RWPE2 (cell line): ENCODE results near the gene TICAM2.
A peak's percentile ranks its signal among the peaks of the same experiment; 100 is the strongest.

Experiments used
- ATAC-seq: fragments of 200-7000 bp; cut with Tn5 transposase; 3 replicates; pipeline ENCODE4 v1.9.1; 2021; ENCODE audit warnings: low read depth
- DNase-seq: peaks from one replicate; pipeline ENCODE4 v3.0.0-alpha.2; 2020; ENCODE audit warnings: low spot score
- H3K27ac ChIP-seq: fragments of 450-650 bp; 2 replicates; pipeline ENCODE4 v1.5.1; 2017; ENCODE audit warnings: mild to moderate bottlenecking; ENCODE audit not compliant: poor library complexity, severe bottlenecking
- H3K27me3 ChIP-seq: fragments of 250-450 bp; sonication (Bioruptor Pico); 2 replicates; pipeline ENCODE4 v1.5.1; 2021; ENCODE audit warnings: mild to moderate bottlenecking, moderate library complexity; ENCODE audit not compliant: insufficient read depth, poor library complexity, severe bottlenecking
- H3K36me3 ChIP-seq: fragments of 250-450 bp; sonication (Bioruptor Pico); 2 replicates; pipeline ENCODE4 v1.5.1; 2020; ENCODE audit warnings: low read depth, mild to moderate bottlenecking, moderate library complexity
- H3K4me1 ChIP-seq: fragments of 250-450 bp; sonication (Bioruptor Pico); 2 replicates; pipeline ENCODE4 v1.5.1; 2021; ENCODE audit warnings: mild to moderate bottlenecking, moderate library complexity; ENCODE audit not compliant: insufficient read depth, poor library complexity, severe bottlenecking
- H3K4me3 ChIP-seq: fragments of 250-450 bp; sonication (Bioruptor Pico); 2 replicates; pipeline ENCODE4 v1.5.1; 2021; ENCODE audit warnings: mild to moderate bottlenecking, moderate library complexity; ENCODE audit not compliant: severe bottlenecking
- H3K9me3 ChIP-seq: fragments of 250-450 bp; sonication (Bioruptor Pico); 2 replicates; pipeline ENCODE4 v1.5.1; 2021; ENCODE audit warnings: mild to moderate bottlenecking, moderate library complexity; ENCODE audit not compliant: severe bottlenecking
- CTCF ChIP-seq: fragments of 450-650 bp; IDR thresholded peaks from one replicate; pipeline ENCODE4 v1.5.1; 2017; ENCODE audit warnings: mild to moderate bottlenecking, moderate library complexity; ENCODE audit not compliant: poor library complexity, severe bottlenecking

Gene TICAM2

GRCh38 chr5:115573133-115573532, 29.1 kb downstream of the TICAM2 start:
- H3K4me3 ChIP-seq = no peak overlapping the region
- TF ChIP-seq CTCF = no peak
- ATAC-seq (peak; percentile 59; the same call in 2 of the 3 replicates), DNase-seq (no peak)
- peaks cover 17% of the 10 kb centered on the region for H3K4me1 ChIP-seq
- H3K27ac ChIP-seq = no peak overlapping the region
- H3K27me3 ChIP-seq = no peaks in the 10 kb centered on the region
- H3K9me3 ChIP-seq = no peaks in the 10 kb centered on the region
- H3K36me3 ChIP-seq = no peaks in the 10 kb centered on the region

- H3K36me3 ChIP-seq = no peaks in the 10 kb centered on the region
- no peak for ATAC-seq
- no peak for TF ChIP-seq CTCF
- no peaks in the 10 kb centered on the region for H3K27me3 ChIP-seq
- no peak overlapping the region for H3K27ac ChIP-seq
- no peak for DNase-seq
- no peak overlapping the region for H3K4me3 ChIP-seq
- no peaks in the 10 kb centered on the region for H3K9me3 ChIP-seq
- H3K4me1 ChIP-seq = peaks cover 14% of the 10 kb centered on the region
Measured at GRCh38 chr5:115571441-115571878, 30.8 kb downstream of the TICAM2 start.

DNA sequence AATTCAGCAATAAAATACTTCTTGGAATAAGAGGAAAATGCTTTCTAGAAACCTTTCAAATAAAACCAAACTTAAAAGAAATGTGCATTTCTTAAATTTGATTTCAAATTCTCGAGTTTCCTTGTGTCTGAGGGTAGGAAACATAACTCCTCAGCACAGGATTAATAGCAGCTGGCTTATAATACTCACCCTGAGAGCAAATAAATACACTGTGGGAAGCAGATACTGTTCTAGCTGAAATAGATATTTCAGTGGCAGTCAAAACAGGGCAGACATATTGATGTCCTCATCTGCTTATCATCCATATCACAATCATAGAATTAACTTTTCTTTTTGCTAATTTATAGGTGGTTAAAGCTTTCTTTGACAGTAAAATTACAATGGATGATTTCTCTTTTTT, 33.6 kb downstream of the TICAM2 start:
- ATAC-seq (no peak), DNase-seq (no peak)
- no peaks in the 10 kb centered on the region for H3K9me3 ChIP-seq
- no peaks in the 10 kb centered on the region for H3K4me1 ChIP-seq
- no peak overlapping the region for H3K27ac ChIP-seq
- no peak overlapping the region for H3K4me3 ChIP-seq
- TF ChIP-seq CTCF = no peak
- no peaks in the 10 kb centered on the region for H3K27me3 ChIP-seq
- no peaks in the 10 kb centered on the region for H3K36me3 ChIP-seq

DNA sequence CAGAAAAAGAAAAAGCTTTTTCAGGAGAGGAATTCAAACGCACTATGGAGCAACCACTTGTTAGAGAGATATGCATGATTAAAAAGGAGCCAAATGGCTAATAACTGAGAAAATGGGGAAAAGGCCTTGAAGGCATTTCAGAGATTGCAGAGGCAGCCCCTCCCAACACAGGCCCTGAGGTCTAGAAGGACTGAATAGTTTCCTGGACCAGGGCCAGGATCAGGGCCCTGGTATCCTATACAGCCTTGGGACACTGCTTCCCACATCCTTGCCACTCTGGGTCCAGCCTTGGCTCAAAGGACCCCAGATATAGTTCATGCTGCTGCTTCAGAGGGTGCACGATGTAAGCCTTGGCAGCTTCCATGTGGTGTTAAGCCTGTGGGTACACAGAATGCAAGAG, 37.0 kb downstream of the TICAM2 start:
- Histone ChIP-seq H3K36me3 (no peaks in the 10 kb centered on the region), H3K4me3 (no peak overlapping the region), H3K4me1 (no peaks in the 10 kb centered on the region), H3K27ac (no peak overlapping the region), H3K27me3 (no peaks in the 10 kb centered on the region), H3K9me3 (no peaks in the 10 kb centered on the region)
- DNase-seq (no peak), ATAC-seq (peak; percentile 33; the same call in 1 of the 3 replicates)
- no peak for TF ChIP-seq CTCF

GRCh38 chr5:115561176-115561575, 41.1 kb downstream of the TICAM2 start:
- DNase-seq (no peak), ATAC-seq (no peak)
- H3K27ac ChIP-seq = no peak overlapping the region
- no peaks in the 10 kb centered on the region for H3K9me3 ChIP-seq
- H3K36me3 ChIP-seq = no peaks in the 10 kb centered on the region
- H3K27me3 ChIP-seq = no peaks in the 10 kb centered on the region
- TF ChIP-seq CTCF = no peak
- H3K4me3 ChIP-seq = no peak overlapping the region
- peaks cover 10% of the 10 kb centered on the region for H3K4me1 ChIP-seq
